ENCODE measurements around the gene ATP10A.

DNA sequence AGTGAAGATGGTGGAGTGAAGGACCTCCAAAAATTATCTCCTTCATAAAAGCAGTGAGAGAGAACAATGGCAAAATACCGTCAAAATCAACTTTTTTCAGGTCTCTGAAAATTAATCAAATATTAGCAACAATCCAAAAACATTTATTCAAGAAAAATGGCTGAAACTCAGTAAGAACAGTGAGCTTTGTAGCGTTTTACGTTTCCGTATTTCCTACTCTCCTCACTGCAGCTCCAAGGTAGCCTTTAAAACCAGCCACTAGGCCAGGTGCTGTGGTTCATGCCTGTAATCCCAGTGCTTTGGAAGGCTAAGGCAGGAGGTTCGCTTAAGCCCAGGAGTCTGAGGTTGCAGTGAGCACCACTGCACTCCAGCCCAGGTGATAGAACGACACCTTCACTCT is 38.5 kb downstream of the ATP10A start:
- TF ChIP-seq CTCF (IDR thresholded peaks at IDR 0.05) (no peak), POLR2A (IDR thresholded peaks at IDR 0.05) (no peak)

Measured in adrenal gland (tissue), 5 donors.